Activated CD4-positive, CD25-positive, alpha-beta regulatory T cell treated with anti-CD3 and anti-CD28 coated beads, Interleukin-2, amount 50 U/mL, for 72 hours (primary cell): ENCODE data around the gene BUB1.
"Not testable (repeated sequence)": the region's sequence is repeated elsewhere in the genome, so short reads cannot be mapped to it uniquely, and the experiment has no call there.

Source experiments
- DNase-seq: peaks from one replicate; pipeline ENCODE4 v3.0.0; 2021

BUB1 gene

DNA sequence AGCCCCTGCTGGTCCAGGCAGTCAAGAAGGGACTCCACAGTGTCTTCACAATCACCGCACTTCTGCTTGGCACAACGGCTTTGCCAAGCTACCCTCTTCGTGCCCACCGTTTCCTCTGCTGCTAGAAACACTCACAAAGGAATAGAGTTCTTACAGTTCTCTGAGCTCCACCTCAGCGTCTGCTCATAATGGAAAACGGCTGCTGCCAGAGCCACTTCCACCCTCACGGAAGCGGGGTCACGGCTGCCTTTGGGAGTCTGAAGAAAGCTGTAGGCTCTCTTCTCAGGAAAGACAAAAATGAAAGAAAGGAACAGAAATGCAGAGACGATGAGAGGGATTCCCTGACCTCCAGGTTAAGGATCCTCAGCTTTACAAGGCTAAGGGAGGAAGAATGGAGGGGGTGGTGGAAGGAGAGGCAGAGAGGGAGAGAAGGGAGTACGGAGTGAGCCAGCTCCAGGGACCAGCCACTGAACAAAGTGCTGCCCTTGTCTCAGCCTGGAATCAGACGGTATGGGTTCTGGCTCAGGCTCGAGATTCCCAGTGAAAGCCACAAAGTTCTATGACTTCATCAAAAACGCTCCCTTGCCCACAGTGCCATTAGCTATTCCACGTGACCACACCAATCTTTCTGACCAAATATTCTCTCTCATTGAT, 88.1 kb downstream of the BUB1 start:
- not testable (repeated sequence) for DNase-seq

DNA sequence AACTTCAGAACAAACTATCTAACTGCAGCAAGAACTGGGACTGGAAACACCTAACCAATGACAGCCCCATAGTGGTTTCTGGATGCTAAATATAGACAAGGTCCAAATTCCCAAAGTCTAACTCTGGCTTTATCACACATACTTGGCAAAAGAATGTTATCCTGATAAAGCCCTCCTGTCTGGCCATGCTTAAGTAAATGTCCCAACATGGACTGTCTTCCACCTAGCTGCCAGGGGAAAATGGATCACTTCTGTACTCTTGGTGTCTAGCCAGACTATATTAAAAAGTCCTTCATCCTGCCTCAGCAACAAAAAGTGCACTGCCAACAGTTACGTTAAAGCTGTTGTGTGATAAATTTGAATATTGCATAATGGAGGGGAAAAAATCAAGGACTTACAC, 89.3 kb downstream of the BUB1 start:
- not testable (repeated sequence) for DNase-seq
